Measurements from ENCODE around the gene ADSS1.

The ADSS1 gene

DNA sequence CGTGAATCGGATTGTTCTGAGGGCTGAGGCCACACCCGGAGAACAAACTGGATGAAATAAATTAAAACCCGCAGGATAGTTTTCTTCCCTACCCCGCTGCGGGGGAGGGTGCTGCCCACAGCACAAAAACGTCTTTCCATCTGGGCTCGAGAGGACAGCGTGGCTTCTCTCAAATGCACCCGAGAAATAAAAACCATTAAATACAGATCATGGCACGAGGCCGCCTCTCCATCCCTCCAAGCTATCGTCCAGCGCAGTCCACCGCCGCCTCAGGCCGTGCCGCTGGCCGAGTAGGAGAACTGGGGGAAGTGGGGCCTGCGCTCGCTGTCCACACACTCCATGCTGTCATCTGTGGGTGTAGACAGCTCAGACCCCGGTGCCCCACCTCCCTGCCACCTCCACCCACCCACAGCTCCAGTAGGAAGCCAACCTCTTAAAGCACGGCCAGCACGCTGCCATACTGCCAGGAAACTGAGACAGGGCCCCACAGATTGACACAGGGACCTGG, 46.1 kb downstream of the ADSS1 start:
- no peak for DNase-seq (ENCODE audit: low read depth)

DNA sequence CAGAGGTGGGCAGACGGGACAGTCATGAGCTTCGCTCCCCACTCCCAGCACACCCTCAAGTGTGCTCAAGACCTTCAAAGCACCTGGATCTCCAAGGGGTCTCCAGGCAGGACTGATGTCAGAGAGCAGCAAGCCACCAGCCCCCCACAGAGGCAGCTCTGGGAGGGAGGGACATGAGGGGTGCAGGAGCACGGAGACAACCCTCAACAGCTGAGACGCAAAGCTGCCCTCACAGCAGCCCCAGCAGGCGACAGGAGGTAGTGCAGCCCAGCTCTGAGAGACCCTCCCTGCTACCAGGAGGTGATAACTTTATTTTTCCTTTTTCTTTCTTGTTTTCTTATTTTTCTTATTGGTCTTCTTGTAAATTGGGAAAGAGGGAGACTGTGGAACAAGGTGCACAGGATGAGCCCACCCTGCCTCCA, 46.8 kb downstream of the ADSS1 start:
- no peak for DNase-seq (ENCODE audit: low read depth)

DNA sequence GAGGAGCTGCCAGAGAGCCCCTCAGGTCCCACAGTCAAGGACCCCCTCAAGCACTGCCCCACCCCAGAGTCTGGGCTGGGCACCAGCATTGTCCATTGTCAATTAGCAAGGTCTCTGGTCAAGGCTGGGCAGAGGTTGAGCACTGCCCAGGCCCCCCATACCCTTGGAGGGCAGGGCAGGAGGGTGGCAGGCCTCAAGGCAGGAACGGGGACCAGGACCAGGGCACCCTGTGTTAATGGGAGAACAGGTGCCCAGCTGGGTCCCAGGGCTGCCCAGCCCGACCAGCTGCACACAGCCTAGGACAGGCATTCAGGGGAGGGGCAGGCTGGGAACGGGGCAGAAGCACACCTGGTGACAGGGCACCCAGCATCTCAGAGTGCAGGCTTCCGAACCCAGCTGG, 47.3 kb downstream of the ADSS1 start:
- DNase-seq (ENCODE audit: low read depth) = no peak

DNA sequence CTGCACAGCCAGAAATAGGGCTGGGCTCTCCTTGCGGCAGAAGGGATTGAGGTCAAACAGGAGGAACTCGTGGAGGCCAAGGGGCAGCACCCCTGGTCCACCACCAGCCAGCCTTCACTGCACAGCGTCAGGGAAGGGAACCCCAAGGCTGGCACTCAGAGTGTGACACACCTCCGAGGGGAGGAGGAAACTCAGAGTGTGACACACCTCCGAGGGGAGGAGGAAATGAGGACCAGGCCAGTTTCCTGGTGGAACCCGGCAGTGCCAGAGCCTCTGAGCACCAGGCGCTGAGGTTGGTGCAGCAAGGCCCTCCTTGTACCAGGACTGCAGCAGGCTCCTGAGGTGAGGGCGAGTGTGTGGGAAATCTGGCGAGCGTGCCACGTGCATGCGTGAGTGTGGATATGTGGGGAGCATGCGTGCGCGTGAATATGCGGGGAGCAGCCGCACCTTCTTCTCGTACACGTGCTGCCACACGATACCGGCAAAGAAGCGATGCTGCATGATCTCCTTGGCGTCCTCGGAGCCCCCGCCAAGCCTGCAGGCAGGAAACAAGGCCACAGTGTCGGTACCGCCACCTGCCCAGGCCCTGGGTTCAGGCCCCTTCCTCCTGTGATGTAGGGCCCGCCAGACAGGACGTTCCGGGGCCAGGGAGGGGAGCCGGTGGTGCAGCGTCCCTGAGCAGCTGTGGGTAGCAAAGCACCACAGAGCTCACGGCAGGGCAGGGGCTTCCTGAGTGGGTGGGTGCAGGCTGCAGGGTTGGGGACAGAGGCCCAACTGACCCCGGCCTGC, 48.1 kb downstream of the ADSS1 start:
- no peak for DNase-seq (ENCODE audit: low read depth)

DNA sequence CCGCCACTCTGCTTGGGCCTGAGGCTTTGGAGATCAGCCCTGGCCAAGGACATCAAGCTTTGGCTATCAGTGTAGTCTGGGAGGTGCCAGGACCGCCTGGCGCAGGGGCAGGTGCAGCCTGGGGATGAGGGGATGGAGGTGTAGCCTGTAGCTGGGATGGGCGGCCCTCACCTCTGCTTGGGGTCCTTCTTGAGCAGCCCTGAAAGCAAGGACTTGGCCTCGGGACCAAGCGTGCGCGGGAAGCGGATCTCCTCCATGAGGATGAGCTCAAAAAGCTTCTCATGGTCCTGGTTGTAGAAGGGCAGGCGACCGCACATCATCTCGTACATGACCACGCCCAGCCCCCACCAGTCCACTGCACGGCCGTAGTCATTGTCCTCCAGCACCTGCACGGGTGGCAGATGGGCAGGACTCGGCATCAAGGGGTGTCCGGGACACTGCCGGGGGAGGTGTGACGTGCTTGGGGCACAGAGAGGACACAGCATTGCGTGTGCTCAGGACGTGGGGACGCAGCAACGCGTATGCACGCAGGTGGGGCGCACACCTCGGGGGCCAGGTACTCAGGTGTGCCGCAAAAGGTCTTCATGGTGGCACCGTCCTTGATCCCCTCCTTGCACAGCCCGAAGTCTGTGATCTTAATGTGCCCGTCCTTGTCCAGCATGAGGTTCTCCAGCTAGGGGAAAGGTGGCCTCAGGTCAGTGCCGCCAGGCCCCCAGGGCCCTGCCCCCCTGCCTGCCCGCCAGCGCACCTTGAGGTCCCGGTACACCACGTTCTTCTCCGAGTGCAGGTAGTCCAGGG, 48.9 kb downstream of the ADSS1 start:
- no peak for DNase-seq (ENCODE audit: low read depth)

DNA sequence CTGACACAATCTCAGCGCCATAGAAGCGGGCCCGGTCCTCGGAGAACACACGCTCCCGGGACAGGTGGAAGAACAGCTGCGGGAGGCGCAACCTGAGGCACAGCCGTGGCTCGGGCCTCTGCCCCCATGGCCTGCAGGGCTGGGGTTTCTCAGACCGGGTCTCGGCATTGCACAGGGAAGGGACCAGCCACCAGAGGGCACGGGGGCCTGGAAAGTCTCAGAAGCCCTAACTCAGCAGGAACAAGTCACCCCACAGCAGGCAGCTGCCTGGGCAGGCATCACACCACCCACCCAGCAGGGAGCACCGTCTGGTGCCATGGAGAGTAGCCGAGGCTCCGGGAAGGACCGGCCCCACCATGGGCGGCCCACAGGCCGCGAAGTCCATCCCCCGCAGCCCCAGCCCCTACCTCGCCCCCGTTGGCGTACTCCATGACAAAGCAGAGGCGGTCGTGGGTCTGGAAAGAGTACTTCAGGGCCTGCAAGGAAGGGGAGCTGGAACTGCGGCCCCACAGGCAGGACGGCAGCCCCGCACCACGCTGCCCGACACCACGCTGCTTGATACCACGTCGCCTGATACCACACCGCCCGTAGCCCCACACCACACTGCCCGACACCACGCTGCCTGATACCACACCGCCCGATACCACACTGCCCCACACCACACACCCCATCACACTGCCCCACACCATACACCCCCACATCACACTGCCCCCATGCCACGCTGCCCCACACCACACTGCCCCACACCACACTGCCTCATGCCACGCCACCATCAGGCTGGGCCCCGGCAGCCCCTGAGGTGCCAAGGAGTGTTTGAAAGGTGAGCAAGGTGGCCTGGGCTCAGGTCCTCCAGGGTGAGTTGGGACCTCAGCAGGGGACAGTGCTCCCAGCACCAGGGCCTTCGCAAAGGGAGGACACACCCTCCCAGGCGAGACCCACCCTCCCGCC, 49.8 kb downstream of the ADSS1 start:
- DNase-seq (ENCODE audit: low read depth) = no peak

DNA sequence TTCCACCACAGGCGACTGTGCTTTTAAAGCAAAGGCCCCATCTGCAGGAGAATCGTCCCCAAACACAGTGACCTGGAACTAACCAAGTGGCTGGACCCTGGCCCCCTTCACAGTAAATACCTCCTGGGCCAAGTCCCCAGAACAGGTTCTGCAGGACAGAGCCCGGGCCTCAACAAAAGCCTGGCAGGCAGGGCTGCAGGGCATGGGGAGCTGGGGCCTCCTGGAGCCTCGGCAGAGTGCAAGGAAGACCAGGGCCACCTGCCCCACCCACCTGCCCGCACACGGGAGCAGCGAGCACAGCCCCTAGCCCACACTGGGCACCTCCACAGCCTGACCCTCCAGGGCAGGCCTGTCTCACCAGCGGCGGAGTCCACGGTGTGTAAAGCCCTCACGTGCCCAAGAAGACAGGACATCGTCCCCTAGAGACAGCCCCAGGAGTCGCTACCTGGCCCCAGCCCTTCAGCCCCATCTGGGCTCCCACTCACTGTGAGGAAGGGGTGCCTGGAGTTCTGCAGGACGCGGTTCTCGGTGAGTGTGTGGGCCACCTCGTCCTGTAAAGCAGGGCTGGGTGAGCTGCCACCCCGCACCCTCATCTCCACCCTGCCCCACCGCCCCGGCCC, 50.5 kb downstream of the ADSS1 start:
- no peak for DNase-seq (ENCODE audit: low read depth)

DNA sequence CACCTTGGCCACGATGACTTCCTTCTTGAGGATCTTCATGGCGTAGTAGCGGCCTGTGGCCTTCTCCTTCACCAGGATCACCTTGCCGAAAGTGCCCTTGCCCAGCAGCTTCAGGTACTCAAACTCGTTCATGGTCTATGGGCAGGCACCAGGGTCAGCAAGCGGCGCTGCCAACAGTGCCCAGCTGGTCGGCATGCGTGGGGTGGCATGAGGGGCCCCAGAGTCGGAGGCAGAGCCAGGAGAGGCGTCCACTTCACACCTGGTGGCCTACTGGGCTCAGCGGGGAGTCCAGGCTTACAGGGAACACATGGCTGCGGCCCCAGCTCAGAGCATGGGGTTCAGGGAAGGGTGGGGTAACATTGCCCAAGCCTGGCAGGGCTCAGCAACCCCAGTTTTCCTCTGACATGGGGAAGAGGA, 51.1 kb downstream of the ADSS1 start:
- DNase-seq (ENCODE audit: low read depth) = no peak

DNA sequence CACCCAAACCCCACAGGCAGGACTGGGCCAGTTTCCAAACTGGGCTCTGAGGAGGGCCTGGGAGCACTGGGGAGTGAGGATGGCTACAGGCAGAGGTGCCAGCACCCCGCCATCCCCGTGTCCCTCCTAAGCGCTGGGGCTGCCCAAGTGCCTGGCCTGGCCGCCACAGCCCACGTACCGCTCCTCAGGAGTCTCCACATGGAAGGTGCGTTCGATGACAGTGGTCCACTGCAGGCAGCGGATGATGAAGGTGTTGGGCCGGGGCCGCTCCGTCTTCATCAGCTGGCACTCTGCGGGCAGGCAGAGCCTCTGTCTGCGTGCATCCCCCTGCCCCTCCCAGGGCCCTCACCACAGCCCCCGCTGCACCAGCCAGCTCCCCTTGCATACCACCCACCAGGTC, 52.5 kb downstream of the ADSS1 start:
- DNase-seq (ENCODE audit: low read depth) = no peak

DNA sequence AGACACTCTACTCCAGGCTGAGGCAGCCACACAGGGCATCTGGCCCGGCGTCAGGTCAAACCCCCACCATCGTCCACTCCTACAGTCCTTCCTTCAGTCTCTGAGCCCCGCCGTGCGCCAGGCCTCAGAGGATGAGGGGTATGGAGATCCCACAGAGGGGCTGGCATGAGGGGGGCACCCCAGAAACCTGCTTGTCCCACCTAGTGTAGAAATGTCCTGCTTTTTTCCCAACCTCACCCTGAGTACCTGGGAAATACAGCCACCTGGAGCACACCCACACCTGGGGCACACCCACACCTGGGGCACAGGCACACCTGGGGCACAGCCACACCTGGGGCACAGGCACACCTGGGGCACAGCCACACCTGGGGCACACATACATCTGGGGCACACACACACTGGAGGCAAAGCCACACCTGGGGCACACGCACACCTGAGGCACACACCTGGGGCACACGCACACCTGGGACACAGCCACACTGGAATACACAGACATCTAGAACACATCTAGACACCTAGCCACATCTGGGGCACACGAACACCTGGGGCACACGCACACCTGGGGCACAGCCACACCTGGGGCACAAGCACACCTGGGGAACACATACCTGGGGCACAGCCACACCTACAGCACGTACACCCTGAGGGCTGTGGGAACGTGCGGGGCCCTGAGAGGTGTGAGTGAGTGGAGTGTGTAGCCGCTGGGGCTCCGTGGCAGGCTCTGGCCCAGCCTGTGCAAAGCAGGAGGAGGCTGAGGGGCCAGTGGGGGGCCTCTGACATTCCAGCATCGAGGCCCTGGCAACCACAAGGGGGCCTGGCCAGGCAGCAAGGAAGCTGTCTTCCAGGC, 53.2 kb downstream of the ADSS1 start:
- no peak for DNase-seq (ENCODE audit: low read depth)

DNA sequence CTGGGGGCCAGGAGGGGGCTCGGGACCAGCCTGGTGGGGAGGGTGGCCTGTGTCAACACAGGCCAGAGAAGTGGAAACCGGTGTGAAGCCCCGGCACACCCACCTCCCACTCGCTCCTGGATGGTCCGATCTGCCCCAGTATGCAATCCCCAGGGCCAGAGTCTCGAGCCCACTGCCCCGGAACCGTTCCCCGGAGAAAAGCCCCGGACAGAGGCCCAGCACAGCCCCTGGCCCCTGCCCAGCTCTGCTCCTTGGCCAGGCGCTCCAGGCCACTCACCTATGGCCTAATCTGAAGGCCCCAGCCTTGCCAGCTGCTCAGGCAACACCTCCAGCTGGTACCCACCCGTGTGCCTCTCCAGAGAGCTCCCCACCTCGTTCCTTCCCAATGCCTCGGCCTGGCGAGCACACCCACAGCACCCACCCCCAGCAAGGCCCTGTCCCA, 53.8 kb downstream of the ADSS1 start:
- no peak for DNase-seq (ENCODE audit: low read depth)

DNA sequence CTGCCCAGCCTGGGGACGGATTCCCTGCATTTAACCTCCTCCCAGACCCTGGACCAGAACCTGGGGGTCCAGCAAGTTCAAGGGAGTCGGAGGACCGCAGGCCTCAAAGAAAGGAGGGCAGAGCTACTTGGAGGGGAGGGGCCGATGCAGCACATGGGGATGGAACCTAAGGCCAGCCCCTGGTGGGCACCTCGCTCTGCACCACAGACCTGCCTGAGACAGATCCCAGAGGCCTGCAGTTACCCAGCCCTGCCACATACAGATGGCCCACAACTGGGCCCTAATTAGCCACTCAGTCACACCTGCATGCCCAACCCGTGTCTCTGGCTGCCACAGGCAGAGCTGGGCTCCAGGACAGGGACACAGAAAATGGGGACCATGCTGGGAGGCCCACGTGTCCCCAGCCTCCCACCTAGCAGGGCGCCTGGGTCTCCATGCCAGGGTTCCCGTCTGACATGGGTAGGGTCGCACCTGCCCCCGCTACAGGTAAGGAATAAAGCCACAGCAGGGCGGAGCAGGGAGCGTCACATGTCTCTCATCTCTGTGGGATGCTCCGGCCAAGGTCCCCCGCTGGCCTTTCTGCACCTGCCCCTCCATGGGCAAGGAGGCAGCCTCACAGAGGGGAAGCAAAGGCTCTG, 54.8 kb downstream of the ADSS1 start:
- no peak for DNase-seq (ENCODE audit: low read depth)

DNA sequence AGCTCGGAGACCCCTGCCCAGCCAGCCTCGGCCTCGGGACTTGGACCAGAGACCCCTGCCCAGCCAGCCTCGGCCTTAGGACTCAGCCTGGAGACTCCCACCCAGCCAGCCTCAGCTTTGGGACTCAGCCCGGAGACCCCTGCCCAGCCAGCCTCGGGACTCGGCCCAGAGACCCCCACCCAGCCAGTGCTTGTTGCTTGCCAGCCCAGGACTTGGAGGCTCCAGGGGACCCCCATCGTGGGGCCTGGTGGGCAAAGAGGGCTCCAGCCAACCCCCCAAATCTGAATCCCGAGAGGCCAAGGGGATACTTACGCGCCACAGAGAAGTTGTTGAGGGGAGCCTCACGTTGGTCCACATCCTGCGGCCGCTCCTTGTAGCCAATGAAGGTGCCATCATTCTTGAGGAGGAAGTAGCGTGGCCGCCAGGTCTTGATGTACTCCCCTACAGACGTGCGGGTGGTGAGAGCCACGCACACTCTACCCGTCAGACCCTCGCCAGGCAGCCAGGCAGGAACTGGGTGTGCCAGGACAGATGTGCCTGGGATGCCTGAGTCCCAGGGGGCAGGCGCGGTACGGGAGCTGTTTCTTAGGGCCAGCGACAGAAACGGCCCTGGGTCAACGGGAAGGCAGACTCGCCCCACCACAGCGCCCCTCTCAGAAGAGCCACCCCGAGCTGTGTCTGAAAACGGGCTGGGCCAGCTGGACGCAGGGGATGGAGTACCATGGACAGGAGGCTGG, 55.9 kb downstream of the ADSS1 start:
- no peak for DNase-seq (ENCODE audit: low read depth)

DNA sequence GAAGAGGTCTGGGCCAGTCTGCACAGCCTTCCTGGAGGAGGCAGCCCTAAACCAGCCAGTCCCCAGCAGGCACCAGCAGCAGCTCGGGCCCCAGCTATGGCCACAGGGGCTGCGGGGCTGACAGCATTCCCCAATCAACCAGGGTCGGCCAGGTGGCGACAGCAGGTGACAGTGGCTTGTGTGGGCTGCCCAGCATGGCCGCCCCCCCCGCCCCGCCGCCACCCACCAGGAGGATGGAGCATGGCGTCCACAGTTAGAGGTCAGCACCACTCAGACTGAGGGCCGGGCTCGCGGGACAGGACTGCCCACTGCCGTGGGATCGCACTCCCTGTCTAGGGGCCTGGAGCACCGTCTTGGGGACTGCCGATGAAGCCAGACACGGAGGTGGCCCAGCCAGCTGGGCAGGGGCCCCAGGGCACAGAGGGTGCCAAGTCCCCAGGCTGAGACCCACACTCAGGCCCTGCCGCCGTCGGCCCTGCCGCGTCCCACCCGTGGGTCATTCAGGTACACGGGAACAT, 56.5 kb downstream of the ADSS1 start:
- DNase-seq (ENCODE audit: low read depth) = no peak

DNA sequence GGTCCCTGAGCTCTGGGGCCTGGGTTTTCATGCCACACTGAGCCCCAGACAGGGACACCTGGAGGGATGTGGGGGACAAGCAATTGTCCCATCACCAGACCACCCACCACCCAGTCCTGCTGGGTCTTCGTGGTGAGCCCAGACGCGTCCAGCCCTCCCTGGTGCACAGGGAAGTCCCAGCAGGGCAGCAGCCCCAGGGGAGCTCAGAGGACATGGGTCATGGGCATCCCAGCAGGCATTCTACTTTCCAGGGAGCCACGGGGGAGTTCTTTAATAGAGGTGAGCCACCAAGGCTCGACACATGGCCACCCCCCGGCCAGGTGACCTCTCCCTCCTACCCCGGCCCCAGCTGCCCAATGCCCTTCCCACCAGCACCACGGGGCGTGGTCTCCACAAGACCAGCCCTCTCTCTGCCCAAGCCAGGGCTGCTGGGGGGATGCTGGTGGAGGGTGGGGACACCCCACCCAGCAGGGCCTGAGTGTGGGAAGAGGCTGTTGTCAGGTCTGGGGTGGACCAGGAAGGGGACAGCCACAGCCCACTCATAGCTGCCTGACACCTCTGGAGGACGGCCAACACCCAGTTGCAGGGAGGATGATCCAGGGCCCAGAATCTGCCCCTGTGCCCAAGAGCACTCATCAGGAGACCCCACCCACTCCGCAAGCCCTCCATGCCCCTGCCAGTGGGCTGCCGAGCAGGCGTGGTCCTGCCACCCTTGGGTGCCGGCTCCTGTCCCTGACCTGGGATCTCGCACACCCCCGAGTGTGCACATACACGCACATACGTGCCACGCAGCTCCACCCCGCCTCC, 57.4 kb downstream of the ADSS1 start:
- no peak for DNase-seq (ENCODE audit: low read depth)

DNA sequence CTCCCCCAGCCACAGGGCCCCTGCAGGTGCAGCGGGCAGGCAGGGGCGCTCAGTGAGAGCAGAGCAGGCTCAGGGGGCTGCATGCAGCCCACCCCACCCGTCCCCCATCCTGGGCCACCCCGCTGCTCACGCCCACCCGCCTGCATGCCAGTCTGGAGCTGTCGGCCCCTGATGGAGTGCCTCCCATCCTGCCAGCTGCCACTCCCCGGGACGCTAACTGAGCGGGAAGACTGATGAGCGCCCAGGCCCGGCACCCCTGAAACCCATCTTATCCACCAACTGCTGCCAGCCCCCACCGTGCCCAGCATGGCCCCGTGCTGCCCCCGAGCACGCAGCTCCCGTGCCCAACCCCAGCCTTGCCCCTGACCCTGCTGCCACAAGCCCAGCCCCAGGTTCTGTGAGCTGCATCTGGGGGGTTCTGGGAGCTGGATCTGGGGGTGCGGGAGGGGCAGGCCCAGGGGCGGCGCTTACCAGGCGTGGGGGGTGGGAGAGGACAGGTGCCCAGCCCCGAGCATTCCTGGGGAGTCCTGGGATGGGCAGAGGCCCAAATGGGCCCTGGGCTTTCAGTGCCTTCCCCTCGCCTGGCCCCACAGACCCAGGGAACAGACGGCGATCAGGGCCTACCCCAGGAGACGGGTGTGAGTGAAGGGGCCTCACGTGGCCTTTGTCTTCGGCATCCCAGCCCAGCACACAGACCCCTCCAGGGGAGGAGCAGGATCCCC, 58.2 kb downstream of the ADSS1 start:
- no peak for DNase-seq (ENCODE audit: low read depth)

DNA sequence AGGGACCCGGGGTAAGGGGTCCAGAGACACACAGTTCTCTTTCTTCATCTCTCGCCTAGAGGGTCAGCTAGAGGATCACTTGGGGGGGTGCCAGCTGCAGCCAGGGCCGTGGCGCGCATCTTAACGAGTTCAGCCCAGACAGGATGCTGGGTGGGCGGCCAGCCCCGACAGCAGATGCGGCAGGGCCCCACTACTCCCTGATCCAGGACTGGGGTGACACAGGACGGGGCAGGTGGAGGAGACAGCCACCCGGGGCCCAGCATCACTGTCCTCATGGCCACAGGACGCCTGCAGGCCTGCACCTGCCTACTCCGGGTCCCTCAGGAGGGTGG, 58.7 kb downstream of the ADSS1 start:
- DNase-seq (ENCODE audit: low read depth) = no peak
